GM12878 (cell line): ENCODE data around the gene CFAP53. TPM values are rescaled to one million over a fixed set of nuclear protein-coding genes. Genes with fewer than 3 reads are reported as not detected.
A peak's percentile ranks its signal among the peaks of the same experiment; 100 is the strongest.

Source experiments
- ATAC-seq: fragments of 200-7000 bp; cut with Tn5 transposase; 3 replicates; pipeline ENCODE4 v1.9.1; 2020; ENCODE audit warnings: mild to moderate bottlenecking, moderate library complexity
- BruUV-seq: library from RNA; stranded (reverse); fragments of 400-500 nt; replicated peaks from 2 replicates; lab custom pipeline; 2021; lab: Mats Ljungman, UMichigan
- CTCF ChIA-PET: fragments of 300-600 bp; sonication (Branson Sonifier 250); formaldehyde crosslinking; extraction: SDS; loops from one replicate; lab custom pipeline; 2021; ENCODE audit warnings: inconsistent platforms; lab: Yijun Ruan, JAX
- POLR2A ChIA-PET: fragments of 350-600 bp; formaldehyde crosslinking; extraction: SDS; loops from one replicate; lab custom pipeline; 2021; ENCODE audit warnings: inconsistent platforms; lab: Charles Lee
- RAD21 ChIA-PET: fragments of 300-600 bp; sonication (Branson Sonifier 250); formaldehyde crosslinking; loops from one replicate; lab custom pipeline; 2023; ENCODE audit warnings: antibody characterized with exemption; ENCODE audit not compliant: unreplicated experiment; lab: Charles Lee
- SMC1A ChIA-PET: fragments of 300-600 bp; sonication (Branson Sonifier 250); formaldehyde crosslinking; loops from one replicate; lab custom pipeline; 2023; ENCODE audit not compliant: unreplicated experiment, uncharacterized antibody; lab: Charles Lee
- DNase-seq: peaks from one replicate; pipeline ENCODE4 v3.0.0-alpha.2; 2011; ENCODE audit warnings: low read depth, low spot score
- FAIRE-seq: peaks from 3 replicates; lab custom pipeline; 2011; peaks lifted over from hg19 to GRCh38; lab: Jason Lieb, UNC
- H2AFZ ChIP-seq: 2 replicates; pipeline ENCODE4 v1.6.0; 2011; ENCODE audit warnings: low read depth, low read length, control low read depth; ENCODE audit not compliant: control insufficient read depth
- H3K27ac ChIP-seq: 2 replicates; pipeline ENCODE4 v1.5.1; 2011; ENCODE audit warnings: control low read depth; ENCODE audit not compliant: control insufficient read depth, insufficient read depth
- H3K27me3 ChIP-seq, 2 experiments: replicated peaks in 1 of 2; 2 replicates each; pipeline versions ENCODE4 v1.6.0 to v1.6.1; 2011; ENCODE audit warnings: low read length in 1 of 2; ENCODE audit not compliant: control insufficient read depth in 2 of 2, insufficient read depth in 2 of 2
- H3K36me3 ChIP-seq, 2 experiments: 2 replicates each; pipeline ENCODE4 v1.5.1; 2011; ENCODE audit warnings: low read length in 1 of 2; ENCODE audit not compliant: control insufficient read depth in 2 of 2, insufficient read depth in 2 of 2
- H3K4me1 ChIP-seq: 2 replicates; pipeline ENCODE4 v1.6.1; 2011; ENCODE audit warnings: mild to moderate bottlenecking, low read length, moderate library complexity, mixed read lengths; ENCODE audit not compliant: control insufficient read depth, insufficient read depth
- H3K4me2 ChIP-seq: 2 replicates; pipeline ENCODE4 v1.6.0; 2011; ENCODE audit warnings: control low read depth; ENCODE audit not compliant: control insufficient read depth, insufficient read depth
- H3K4me3 ChIP-seq: fragments of 200-600 bp; sonication (generic); 2 replicates; pipeline ENCODE4 v1.5.1; 2016
- H3K79me2 ChIP-seq: 2 replicates; pipeline ENCODE4 v1.6.0; 2011; ENCODE audit warnings: low read length; ENCODE audit not compliant: control insufficient read depth, insufficient read depth
- H3K9ac ChIP-seq: 2 replicates; pipeline ENCODE4 v1.8.0; 2011; ENCODE audit warnings: low read length, control low read depth, mixed read lengths; ENCODE audit not compliant: control insufficient read depth, insufficient read depth
- H3K9me3 ChIP-seq: replicated peaks from 3 replicates; pipeline ENCODE4 v1.5.1; 2011; ENCODE audit warnings: mild to moderate bottlenecking, low read length; ENCODE audit not compliant: control insufficient read depth, insufficient read depth
- H4K20me1 ChIP-seq: 2 replicates; pipeline ENCODE4 v1.6.0; 2011; ENCODE audit not compliant: control insufficient read depth, insufficient read depth
- E2F8 ChIP-seq: fragments of 450-650 bp; IDR thresholded peaks from 2 replicates; pipeline ENCODE4 v1.6.1; 2018; ENCODE audit warnings: mild to moderate bottlenecking, low read depth, moderate library complexity; ENCODE audit not compliant: partially characterized antibody
- IRF3 ChIP-seq: fragments of 450-650 bp; IDR thresholded peaks from 2 replicates; pipeline ENCODE4 v1.6.1; 2014; ENCODE audit warnings: mild to moderate bottlenecking
- IRF5 ChIP-seq: fragments of 450-650 bp; IDR thresholded peaks from 2 replicates; pipeline ENCODE4 v1.6.1; 2017; ENCODE audit warnings: borderline replicate concordance
- NFIC ChIP-seq: IDR thresholded peaks from 2 replicates; pipeline ENCODE4 v1.6.1; 2012; ENCODE audit warnings: low read depth, mild to moderate bottlenecking, inconsistent platforms, low read length, moderate library complexity
- NFYB ChIP-seq: IDR thresholded peaks from 2 replicates; pipeline ENCODE4 v1.6.1; 2011; ENCODE audit warnings: low read depth, mild to moderate bottlenecking, low read length, improper control_type of control experiment, moderate library complexity; ENCODE audit not compliant: insufficient read depth
- ZNF24 ChIP-seq: fragments of 450-650 bp; IDR thresholded peaks from 2 replicates; pipeline ENCODE4 v1.6.1; 2017; ENCODE audit warnings: antibody characterized with exemption, mild to moderate bottlenecking
- WGBS: methylation state at CpG from one replicate; pipeline ENCODE4 v1.1.6; 2016; ENCODE audit warnings: low lambda C conversion rate; ENCODE audit not compliant: insufficient replicate concordance, insufficient coverage; ENCODE audit errors: missing lambda C conversion rate; 5-methylcytosine and 5-hydroxymethylcytosine counted together
- in situ Hi-C: fragments of 300-500 bp; cut with MboI; formaldehyde crosslinking; loops from 9 replicates; pipeline ENCODE4 v1.14.3; 2018; ENCODE audit warnings: mixed read lengths
- intact Hi-C: fragments of 100-400 bp; cut with micrococcal nuclease; formaldehyde crosslinking; loops from one replicate; pipeline ENCODE4 v1.14.2; 2022; ENCODE audit not compliant: unreplicated experiment
- polyA plus RNA-seq, 11 experiments: library from polyadenylated mRNA; depleted of rRNA in 4 of 11; unstranded in 6 of 11; stranded (reverse) in 5 of 11; fragments of >200 nt; fragmentation: Nextera tagmentation in 4 of 11; fragmentation: Illumina TruSeq in 1 of 11; extraction: Ambion mirVana in 4 of 11; extraction: Trizol in 1 of 11; gene quantifications; 1 replicate in 1 of 11; 2 replicates in 10 of 11; pipeline versions ENCODE4 v1.2.1 to v1.2.3, GENCODE V29; 2011 to 2016; ENCODE audit warnings: inconsistent platforms in 2 of 11, missing spikeins in 2 of 11, low read depth in 1 of 11
- total RNA-seq, 4 experiments: library from RNA; depleted of rRNA in 3 of 4; stranded (reverse); fragments of >200 nt in 3 of 4; fragmentation: Illumina TruSeq in 1 of 4; extraction: Trizol in 1 of 4; gene quantifications; 2 replicates each; pipeline versions ENCODE4 v1.2.1 to v1.2.3, GENCODE V29; 2013 to 2021
- TF ChIP-seq, protein P1 (sequence below): fragments of 450-650 bp; formaldehyde crosslinking; IDR thresholded peaks from 2 replicates; pipeline ENCODE4 v1.4.0; 2020; ENCODE audit warnings: mild to moderate bottlenecking, moderate library complexity

CFAP53 gene
- total and polyA plus RNA-seq, 10 of the 15 experiments (the other 5 are each of a cell fraction or from before 2014, with no cell fraction given): 0.05 to 0.31 (median 0.12) TPM; not detected in 1

DNA sequence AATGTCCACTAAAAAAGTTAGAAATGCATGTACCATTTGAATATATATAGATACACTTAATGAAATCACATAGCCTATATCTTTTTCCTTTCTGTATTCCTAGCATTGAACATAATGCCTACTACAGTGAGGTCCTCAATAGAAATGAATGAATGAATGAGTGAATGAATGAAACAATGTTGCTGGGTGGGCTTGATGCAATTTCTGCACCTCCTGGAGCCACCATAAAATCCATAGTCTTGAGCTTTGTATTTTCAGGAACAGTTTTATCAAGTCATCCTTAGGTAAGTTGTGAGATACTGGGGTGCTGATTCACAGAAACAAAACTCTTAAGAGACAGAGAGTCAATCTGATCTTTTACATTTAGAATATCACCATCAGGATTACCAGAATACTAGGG, 3.3 kb downstream of the CFAP53 start:
- no peak for TF ChIP-seq IRF5
- TF ChIP-seq ZNF24: peak; percentile 57
- TF ChIP-seq IRF3: no peak
- FAIRE-seq: no peak
- RAD21 ChIA-PET: interaction anchor here (1.0 kb wide), 1 partner anchor 95 kb away, joined by 3 read pairs; no protein-coding TSS in a partner anchor
- no peaks in the 10 kb centered on the region; a peak in 1 of 4 replicates for H3K27me3 ChIP-seq
- H3K9ac ChIP-seq: no peak overlapping the region
- SMC1A ChIA-PET: interaction anchor here (0.6 to 1.1 kb wide), 5 partner anchors 10 to 74 kb away, joined by 3 to 4 read pairs (median 3); no protein-coding TSS in a partner anchor
- no TSS peak for BruUV-seq
- CTCF ChIA-PET: interaction anchor here (1.0 to 1.2 kb wide), 2 partner anchors 19 to 94 kb away, joined by 3 to 4 read pairs; partner anchors contain the start of gene MBD1
- no peaks in the 10 kb centered on the region for H4K20me1 ChIP-seq
- ATAC-seq: no peak
- H3K79me2 ChIP-seq: no peaks in the 10 kb centered on the region
- peaks cover 15% of the 10 kb centered on the region for H3K4me1 ChIP-seq
- H3K27ac ChIP-seq: no peak overlapping the region
- intact Hi-C loops: no loop called here
- no peaks in the 10 kb centered on the region for H3K9me3 ChIP-seq
- DNase-seq: no peak
- in situ Hi-C loops: loop anchor here (10.0 kb wide), 1 partner anchor 768 kb away; the partner anchor contains the start of gene RPL17
- H3K36me3 ChIP-seq: no peaks in the 10 kb centered on the region
- POLR2A ChIA-PET: no interaction called here
- no peak overlapping the region for H3K4me2 ChIP-seq
- no peak overlapping the region for H2AFZ ChIP-seq
- H3K4me3 ChIP-seq: no peak overlapping the region

- WGBS: 26% methylated on average over 3 of the region's 3 CpGs
- H3K4me2 ChIP-seq: no peak overlapping the region
- TF ChIP-seq, protein P1, sequence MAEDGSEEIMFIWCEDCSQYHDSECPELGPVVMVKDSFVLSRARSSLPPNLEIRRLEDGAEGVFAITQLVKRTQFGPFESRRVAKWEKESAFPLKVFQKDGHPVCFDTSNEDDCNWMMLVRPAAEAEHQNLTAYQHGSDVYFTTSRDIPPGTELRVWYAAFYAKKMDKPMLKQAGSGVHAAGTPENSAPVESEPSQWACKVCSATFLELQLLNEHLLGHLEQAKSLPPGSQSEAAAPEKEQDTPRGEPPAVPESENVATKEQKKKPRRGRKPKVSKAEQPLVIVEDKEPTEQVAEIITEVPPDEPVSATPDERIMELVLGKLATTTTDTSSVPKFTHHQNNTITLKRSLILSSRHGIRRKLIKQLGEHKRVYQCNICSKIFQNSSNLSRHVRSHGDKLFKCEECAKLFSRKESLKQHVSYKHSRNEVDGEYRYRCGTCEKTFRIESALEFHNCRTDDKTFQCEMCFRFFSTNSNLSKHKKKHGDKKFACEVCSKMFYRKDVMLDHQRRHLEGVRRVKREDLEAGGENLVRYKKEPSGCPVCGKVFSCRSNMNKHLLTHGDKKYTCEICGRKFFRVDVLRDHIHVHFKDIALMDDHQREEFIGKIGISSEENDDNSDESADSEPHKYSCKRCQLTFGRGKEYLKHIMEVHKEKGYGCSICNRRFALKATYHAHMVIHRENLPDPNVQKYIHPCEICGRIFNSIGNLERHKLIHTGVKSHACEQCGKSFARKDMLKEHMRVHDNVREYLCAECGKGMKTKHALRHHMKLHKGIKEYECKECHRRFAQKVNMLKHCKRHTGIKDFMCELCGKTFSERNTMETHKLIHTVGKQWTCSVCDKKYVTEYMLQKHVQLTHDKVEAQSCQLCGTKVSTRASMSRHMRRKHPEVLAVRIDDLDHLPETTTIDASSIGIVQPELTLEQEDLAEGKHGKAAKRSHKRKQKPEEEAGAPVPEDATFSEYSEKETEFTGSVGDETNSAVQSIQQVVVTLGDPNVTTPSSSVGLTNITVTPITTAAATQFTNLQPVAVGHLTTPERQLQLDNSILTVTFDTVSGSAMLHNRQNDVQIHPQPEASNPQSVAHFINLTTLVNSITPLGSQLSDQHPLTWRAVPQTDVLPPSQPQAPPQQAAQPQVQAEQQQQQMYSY (CRISPR knock-in tag): no peak
- TF ChIP-seq NFIC (no peak), E2F8 (no peak), NFYB (no peak)
Observed at GRCh38 chr18:50250935-50251334, 15.4 kb downstream of the CFAP53 start.

More at GRCh38 chr18:50250935-50251334, 15.4 kb downstream of the CFAP53 start:
- ATAC-seq (no peak), DNase-seq (no peak), FAIRE-seq (no peak)
- no TSS peak for BruUV-seq
- Histone ChIP-seq H3K27ac (no peak overlapping the region), H3K4me1 (no peaks in the 10 kb centered on the region), H3K27me3 (no peaks in the 10 kb centered on the region), H3K9me3 (no peaks in the 10 kb centered on the region), H3K36me3 (no peaks in the 10 kb centered on the region), H3K79me2 (no peaks in the 10 kb centered on the region), H4K20me1 (no peaks in the 10 kb centered on the region), H3K4me3 (no peak overlapping the region), H2AFZ (no peak overlapping the region), H3K9ac (no peak overlapping the region)
- POLR2A ChIA-PET: no interaction called here
- CTCF ChIA-PET: interaction anchor here (1.9 kb wide), 1 partner anchor 106 kb away, joined by 6 read pairs; no protein-coding TSS in a partner anchor
- intact Hi-C loops: no loop called here
- RAD21 ChIA-PET: no interaction called here
- SMC1A ChIA-PET: no interaction called here
- in situ Hi-C loops: no loop called here
